GM23248 (cell line): ENCODE data around the gene QRFPR.

Source experiments
- EZH2 ChIP-seq: fragments of 200-600 bp; sonication (generic); IDR thresholded peaks from 2 replicates; pipeline ENCODE4 v1.6.1; 2018; ENCODE audit warnings: antibody characterized with exemption, mild to moderate bottlenecking; ENCODE audit not compliant: insufficient read depth, poor library complexity, severe bottlenecking
- EZH2phosphoT487 ChIP-seq: fragments of 200-600 bp; sonication (generic); IDR thresholded peaks from 2 replicates; pipeline ENCODE4 v1.6.1; 2018; ENCODE audit warnings: antibody characterized with exemption, moderate library complexity, mild to moderate bottlenecking, low read depth; ENCODE audit not compliant: insufficient read depth

DNA sequence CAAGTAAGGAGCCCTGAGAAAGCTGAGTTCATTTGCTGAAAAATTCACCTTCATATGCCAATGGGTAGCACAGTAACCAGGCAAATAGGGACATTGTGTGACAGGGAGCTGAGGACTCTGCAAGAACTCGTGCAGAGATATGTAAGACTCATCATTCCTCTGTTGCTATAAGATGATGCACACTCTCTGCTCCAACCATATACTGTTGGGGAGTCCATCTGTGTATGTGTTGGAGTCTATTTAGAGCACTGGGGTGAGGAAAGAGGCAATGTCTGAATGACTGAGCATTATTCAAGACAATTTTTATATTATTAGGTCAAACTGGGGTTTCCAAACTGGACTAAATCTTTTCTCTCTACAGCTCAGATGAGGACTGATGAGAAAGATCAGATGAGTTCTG is 100.4 kb downstream of the QRFPR start:
- TF ChIP-seq EZH2 (no peak), EZH2phosphoT487 (no peak)
